Fibroblast of skin of left biceps (primary cell): Measurements from ENCODE around the gene ABHD14A.
"Not testable (repeated sequence)": the region's sequence is repeated elsewhere in the genome, so short reads cannot be mapped to it uniquely, and the experiment has no call there.

Experiments used
- DNase-seq, 2 experiments: peaks; one replicate each; pipeline ENCODE4 v3.0.0-alpha.2; 2013; ENCODE audit warnings: low read depth in 2 of 2

Gene ABHD14A

DNA sequence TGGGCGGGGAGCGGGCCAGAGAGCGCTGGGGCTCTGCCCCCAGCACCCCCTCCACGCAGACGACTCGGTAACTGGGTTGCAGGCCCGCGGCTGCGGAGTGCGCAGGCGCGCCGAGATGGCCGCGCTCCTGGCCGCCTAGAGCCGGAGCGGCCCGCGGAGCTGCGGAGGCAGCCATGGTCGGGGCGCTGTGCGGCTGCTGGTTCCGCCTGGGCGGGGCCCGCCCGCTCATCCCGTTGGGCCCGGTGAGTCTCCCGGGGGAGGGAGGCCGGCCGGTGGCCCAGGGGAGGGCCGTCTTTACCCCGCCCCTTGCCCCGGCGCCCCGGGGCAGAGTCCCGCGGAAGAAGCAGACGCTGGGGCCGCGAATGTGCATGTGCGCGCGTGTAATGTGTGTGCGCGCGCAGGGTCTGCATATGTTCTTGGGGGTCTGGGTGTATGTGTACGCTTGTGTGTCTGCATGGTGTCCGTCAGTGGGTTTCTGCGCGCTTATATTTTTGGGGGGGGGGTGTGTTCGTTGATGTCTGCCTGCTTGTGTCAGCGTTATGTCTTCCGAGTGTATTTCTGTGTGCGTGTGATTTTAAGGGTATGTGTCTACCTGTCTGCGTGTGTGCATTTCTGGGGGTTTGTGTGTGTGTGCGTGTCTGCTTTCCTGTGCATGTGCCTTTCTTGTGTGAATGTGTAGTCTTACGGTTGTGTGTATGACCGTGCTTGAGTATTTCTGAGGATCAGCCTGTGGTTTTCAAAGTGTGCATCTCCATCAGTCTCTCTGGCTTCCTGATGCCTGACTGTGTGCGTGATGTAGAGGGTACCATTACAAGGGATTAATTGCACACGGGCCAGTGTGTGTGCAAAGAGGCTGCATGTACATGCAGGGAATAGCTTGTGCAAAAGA lies at the start of gene ABHD14A:
TSS of gene ABHD14A (plus strand) at position 102 of the 889 bp plus-strand sequence. CDS start at position 174, 72 bp downstream.
- DNase-seq = no peak

DNA sequence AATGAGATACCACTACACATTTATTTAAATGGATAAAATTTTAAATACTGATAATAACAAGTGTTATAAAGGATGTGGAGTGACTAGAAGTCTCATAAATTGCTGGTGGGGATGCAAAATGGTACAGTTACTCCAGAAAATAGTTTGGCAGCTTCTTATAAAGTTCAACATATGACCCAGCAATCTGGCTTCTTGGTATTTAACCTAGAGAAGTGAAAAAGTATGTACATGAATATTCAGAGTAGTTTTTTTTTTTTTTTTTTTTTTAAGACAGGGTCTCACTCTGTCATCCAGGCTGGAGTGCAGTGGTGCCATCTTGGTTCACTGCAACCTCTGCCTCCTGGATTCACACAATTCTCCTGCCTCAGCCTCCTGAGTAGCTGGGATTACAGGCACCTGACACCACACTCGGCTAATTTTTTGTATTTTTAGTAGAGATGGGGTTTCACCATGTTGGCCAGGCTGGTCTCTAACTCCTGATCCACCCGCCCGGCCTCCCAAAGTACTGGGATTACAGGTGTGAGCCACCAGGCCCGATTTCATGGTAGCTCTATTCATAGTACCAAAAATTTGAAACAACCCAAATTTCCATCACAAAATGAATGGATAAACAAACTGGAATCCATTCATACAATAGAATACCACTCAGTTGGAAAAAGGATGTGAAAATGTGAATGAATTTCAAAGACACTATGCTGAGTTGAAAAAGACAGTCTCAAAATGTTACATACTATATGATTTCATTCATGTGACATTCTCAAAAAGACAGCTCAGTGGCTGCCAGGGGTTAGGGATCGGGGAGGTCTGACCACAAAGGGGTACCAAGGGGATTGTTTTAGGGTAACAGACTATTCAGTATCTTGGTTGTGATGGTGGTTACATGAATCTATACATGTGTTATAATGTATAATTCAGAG lies 47.5 kb upstream of the ABHD14A start:
- no peak for DNase-seq

DNA sequence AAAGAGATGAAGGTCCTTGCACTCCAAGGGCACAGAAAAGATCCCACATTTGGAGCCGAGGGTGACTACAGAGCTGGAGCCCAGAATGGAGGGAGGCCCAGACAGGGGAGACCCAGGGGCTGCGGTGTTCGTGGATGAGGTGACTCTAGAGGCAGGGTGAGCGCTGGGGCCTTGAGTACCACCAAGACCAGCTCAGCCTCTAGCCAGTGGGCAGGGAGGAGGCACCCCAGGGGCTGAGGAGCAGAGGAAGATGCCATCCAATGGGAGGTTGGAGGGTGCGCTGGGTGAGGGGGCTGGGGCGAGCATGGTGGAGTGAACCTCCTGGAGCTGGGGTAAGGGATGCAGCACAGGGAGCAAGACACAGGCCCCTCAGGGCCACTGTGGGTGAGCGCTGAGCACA lies 46.4 kb upstream of the ABHD14A start:
- no peak for DNase-seq

DNA sequence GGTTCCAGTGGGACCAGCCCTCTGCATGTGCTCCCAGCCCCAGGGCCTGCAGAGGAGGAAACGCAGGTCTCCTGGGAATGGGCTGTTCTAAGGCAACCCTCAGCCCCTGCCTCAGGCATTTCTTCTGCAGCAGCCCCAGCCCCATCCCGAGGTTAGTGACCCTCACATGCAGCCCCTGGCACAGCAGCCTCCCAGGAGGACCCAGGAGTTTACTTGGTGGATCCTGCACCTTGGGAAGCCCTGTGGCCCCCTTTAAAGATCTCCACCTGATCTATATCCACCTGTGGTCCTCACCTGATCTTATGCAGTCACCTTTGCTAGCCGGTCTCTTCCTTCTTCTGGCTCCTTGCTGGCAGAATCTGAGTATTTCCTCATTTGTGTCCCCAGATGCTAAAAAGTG lies 45.9 kb upstream of the ABHD14A start:
- not testable (repeated sequence) for DNase-seq

DNA sequence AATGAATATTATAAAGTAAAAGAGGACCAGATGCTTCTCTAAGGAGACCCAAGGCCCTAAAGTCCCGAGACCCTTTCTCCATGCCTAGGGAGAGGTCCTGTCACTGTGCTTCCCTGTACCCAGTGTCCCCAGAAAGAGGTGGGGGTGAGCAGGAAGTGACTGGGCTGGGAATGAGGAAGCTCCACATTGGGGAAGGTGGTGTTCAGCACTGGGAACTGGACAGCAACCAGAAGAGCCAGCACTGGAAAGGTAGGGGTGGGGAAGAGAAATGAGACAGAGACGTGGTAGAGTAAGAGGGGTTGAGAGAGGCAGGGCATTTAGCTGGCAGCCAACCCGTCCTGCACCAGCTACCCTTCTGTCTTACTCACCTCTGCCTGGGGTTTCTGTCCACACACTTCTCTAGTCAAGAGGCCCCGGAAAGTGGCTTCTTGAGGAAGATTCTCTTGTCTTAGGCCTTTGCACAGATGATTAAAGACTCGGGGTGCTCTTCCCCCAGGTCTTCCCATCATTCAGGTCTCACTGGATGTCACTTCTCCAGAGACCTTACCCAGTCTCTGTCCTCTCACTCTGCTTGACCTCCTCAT lies 45.4 kb upstream of the ABHD14A start:
- no peak for DNase-seq

DNA sequence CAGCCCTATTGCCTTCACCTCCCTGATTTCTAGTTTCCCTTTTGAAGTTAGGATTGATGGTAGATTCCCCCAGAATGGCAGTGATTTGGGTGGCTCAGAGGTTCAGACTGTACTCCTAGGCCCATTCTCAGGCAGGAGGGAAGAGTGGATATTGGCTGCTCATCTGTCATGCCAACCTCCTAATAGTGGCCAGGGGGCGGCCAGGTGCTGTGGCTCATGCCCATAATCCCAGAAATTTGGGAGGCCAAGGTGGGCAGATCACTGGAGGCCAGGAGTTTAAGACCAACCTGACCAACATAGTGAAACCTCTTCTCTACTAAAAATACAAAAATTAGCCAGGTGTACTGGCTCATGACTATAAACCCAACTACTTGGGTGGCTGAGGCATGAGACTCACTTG lies 44.4 kb upstream of the ABHD14A start:
- DNase-seq = no peak

DNA sequence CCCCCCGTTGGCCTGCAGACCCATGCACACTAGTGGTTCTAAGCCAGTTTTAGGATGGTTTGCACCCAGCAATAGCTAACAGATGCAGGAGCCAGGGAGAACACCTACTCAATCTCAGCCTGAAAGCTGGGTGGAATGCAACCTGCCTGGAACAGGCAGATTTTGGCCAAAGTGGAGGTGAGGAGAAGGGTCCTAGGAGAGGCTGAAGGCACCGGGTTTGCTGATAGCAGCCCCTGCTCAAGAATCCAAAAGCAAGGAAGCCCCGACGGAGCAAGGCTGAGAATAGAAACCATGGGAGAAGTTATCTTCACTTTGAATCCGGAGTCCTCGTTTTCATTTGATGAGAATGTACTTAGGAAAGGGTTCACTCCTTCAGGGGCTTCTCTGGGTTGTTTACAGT lies 43.1 kb upstream of the ABHD14A start:
- no peak for DNase-seq

DNA sequence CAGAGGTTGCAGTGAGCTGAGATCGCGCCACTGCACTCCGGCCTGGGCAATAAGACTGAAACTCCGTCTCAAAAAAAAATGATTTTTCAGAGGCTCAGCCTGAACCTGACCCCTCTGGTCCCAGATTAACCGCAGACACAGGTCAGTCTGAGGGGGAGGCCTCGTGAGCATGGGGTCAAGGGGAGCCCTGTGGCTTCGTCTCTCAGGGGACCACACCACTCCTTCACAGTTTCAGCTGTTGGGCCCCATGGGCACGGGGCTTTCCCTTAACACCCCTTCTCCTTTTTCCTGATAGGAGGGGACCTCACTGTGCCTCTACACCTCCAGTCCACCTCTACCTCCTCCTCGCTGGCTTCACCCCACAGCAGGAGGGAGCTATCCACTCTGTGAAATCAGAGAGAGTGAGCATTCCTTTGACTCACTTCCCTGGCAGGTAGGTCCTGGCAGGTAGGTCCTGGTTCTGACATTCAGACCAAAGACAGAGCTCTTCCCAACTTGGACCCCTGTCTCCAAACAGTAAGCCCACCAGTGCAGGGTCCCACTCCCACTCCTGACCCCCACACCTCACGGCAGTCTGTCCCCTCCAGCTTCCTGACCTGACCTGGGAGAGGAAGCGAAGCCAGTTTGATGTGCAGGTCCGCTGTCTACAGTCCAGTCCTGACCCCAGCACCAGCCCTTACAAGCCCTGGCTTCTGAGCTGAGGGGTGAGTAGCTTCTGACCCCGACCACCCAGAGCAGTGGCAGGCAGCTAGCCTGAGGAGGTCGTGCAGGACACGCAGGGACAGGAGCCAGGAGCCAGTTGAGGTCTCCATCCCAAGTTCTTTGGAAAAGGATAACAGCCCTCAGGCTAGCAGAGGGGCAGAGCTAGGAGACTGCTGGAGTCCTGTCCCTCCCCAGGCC lies 42.1 kb upstream of the ABHD14A start:
- DNase-seq = no peak

DNA sequence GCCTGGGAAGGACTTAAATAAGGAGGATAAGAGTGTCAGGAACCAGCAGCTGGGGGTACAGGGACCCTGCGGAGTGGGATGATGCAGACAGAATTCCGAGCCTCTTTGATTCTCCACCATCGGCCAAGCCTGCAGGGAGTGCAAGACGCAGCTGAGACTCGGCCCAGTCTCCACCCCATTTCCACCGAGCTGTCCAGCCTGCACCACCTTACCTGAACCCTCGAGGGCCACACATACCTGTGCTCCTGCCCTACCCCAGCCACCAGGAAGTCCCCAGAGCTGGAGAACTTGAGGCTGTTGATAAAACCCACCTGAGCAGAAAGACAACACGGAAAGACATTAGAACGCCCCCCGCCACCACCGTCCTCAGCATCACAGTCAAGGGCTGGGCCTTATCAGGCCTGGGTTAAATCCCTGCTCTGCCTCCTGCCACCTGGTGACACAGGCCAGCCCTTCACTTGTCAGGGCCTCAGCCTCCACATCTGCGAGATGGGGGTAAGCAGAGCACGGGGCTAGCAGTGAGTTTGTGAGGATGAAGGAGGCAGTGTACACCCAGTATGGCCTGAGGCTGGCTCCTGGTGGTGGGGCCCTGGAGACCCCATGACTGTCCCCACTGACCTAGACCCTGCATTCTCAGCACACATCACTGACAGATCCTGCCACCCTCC lies 41.3 kb upstream of the ABHD14A start:
- DNase-seq = no peak

DNA sequence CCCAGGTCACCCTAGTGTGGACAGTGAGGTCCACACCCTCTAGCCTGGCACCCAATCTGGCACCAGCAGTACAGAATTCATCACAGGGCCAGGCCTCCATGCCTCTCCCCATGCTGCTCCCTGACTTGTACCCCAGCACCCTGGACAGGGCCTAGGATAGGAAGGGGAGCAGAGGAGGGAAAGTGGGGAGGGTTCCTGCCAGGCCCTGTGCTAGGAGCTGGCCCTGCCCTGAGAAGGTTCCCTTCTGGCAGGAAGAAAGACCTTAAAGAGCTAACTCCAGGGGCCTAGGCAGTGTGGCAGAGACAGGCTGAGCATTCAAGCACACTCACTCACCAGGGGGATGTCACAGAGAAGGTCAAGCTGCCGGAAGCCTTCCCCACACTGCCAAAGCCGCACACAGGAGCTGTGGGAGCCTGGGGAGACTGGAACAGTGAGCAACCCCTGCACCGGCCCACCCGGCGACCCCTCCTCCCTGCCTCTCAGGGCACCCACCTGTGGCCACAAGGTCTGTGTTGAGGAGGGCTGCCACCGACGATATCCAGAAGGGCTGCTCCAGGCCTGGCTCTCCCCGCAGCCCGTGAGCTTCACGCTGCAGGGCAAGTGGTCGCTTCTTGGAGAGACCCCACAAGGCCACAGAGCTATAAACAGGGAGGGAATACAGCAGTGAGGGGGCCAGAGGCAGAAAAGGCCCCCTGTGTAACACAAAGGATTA lies 40.6 kb upstream of the ABHD14A start:
- no peak for DNase-seq

DNA sequence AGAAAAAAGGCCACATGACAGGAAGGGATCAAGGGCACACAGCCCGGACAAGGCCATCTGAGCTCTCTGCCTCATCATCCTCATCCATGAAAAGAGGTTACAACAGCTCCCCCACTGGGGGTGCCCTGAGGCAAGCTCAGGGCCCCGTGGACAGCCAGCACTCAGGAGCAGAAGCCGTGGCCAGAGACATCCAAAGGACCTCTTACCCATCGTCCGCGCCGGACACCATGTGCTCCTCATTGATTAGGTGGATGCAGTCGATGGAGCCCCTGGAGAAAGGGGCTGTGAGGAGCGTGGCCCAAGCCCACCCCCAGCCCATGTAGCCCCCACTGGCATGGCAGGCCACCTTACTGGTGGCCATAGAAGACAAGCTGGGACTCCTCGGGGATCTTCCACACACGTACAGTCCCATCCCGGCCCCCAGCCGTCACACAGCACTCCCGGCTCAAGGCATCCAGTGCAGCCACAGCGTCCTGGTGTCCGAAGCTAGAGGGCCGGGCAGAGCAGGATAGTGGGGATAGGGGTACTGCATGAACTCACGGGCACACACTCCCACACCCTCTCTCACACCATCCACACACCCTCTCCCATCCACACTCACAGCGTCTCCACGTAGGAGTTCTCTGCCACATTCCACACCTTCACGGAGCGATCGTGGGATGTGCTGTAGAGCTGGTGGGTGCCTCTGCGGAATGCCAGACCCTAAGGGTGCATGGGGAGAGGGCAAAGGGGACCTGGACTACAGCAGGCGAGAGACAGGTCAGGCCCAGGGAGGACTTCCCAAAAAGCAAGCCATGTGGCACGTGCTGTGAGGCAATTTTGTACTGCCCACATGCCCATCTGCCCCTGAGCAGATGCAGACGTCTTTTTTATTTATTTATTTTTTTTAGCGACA lies 39.6 kb upstream of the ABHD14A start:
- no peak for DNase-seq

DNA sequence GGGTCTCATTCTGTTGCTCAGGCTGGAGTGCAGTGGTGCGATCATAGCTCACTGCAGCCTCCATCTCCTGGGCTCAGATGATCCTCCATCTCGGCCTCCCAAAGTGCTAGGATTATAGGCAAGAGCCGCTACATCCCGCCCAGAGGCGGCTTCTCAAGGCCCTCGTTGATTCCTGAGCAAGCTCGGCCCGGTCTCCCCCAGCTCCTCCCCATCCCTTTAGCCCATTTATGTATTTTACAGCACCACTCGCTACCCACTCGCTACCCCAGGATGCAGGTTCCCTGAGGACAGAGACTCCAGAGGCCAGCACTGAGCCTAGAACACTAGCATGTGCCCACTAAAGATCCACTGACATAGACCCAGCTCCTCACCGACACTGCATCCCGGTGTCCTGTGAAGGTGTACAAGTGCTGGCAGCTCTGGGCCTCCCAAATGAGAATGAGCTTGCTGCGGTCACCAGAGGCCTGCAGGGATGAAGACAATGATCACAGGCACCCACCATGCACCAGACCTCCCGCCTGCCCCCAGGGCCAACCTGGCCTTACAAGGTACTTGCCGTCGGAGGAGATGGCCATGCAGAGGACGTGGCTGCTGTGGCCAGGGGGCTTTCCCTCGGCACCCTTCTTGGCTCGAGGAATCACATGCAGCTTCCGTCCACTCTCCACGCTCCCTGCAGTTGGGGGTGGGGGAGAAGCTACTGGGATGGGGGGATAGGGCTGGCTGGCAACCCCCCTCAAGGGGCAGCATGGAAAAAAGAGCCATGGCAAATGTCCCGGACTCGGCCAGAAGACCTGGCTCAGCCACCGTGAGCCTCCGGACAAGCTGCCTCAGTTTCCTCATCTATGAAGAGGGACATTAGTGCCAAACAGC lies 38.7 kb upstream of the ABHD14A start:
- no peak for DNase-seq

DNA sequence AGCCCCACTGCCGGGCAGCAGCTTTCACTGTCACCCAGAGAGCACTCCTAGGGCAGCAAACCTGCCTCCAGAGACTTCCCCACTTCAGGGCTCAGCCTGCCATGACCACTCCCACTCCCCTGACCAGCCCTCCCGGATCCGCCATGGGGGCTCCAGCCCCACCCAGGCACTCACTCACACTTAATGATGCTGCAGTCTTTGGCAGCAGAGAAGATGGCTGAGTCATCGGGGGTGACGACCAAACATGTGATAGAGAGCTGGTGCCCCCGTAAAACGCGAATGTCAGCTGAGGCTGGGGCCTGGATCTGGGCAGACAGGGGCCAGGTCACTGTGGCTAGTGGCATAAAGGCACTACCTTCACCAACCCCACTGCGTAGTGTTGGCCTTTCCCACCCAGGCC lies 37.9 kb upstream of the ABHD14A start:
- no peak for DNase-seq

DNA sequence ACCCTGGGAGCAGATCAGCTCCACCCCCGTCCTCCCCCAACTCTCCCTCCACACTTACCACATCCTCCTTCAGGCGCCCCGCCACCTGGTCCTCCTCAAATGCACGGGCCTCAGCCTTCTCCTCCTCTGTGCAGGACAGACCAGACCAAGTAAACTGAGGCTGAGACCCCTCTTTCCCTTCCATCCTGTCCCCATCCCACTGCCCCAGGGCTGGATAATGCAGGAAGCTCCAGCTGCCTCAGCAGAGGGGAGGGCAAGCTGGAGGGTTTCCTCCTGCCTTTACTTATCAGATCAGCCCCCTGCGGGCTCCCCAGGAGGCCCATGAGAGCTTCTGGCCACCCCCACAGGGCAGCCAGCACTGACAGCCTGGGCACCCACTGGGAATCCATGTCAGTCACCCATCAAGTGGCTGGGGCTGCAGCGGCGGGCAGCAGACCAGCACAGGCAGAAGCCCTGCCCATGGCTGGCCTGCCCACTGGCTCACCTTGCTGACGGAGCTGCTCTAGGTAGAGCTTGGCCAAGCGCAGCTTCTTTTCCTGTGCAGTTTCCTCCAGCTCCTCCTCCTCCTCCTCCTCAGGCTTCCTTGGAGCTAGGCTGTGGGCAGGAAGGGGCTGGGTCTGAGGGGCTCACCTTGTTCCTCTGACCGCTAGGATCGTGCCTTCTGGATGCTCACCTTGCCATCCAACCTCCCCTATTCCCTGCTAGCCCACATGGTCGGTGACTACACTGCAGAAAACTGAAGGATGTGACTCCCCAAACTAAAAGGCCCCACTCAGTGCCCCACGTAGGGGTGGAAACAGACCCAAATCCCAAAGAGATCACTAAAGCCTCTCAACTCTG lies 37.0 kb upstream of the ABHD14A start:
- DNase-seq = no peak

DNA sequence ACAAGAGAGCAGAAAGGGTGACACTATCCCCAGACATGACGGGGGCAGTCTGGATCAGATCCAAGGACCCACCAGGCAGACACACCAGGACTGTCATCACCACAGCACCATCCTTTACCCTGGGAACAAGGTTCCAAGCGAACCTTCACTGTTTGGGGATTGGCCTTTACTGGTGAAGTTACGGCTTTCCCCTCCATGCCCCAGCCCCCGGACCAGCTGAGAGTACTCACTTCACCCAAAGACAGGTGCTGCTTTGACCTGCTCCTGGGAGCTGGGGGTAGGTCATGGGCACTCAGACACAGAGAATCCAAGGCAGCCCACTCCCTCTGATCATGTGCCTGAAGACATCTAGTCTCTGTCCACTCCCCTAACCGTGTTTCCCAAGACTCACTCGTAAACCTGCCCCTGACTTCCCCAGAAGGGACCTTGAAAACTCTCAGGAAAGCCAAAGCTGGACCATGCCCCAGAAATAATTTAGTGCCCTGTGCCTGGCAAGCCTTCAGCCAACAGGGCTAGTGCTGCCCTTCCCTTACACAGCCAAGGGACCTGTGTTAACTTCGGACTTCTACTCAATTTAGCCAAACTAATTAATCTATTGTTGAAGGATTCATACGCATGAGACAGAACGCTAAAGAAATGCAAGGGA lies 36.0 kb upstream of the ABHD14A start:
- no peak for DNase-seq

DNA sequence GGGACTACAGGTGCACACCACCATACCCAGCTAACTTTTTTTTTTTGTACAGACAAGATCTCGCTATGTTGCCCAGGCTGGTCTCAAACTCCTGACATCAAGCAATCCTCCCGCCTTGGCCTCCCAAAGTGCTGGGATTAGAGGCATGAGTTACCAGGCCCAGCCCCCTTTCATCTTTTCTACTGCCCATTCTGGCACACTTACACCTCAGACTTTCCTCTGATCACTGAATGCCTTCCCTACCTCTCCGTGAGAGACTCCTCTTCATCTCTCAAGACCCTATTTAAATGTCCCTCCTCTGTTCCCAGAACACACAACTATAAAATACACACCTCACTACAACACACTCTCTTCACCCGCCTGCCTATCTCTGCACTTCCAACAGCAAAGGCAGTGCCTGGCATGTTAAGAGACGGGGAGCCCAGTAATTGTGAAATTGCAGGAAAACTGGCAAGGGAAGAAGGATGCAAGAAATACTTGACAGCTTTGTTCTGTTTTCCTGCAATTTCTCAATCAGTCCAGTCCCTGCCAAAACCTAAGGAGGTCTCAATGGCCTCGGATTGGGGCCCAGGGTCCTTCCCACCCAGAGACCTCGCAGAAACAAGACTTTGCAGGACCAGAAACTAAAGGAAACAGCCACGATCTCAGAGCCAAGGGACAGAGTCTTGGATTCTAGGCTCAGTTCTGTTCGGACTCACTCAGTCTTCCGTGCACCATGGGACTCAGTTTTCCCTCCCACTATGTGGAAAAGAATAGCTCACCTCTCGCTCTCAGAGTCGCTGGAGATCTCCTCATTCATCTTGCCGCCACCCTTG lies 34.0 kb upstream of the ABHD14A start:
- no peak for DNase-seq
